Retinal pigment epithelial cell (primary cell): ENCODE data around the gene ZNF500.

ENCODE experiments used
- DNase-seq: peaks from one replicate; pipeline ENCODE4 v3.0.0-alpha.2; 2010; ENCODE audit warnings: low read depth
- H3K4me3 ChIP-seq: 2 replicates; pipeline ENCODE4 v1.5.1; 2011; ENCODE audit warnings: mild to moderate bottlenecking, low read length, control low read depth, moderate library complexity
- TF ChIP-seq, protein P1 (sequence below): conservative IDR thresholded peaks from 2 replicates; pipeline ENCODE4 v1.5.1; 2011; ENCODE audit warnings: low read depth, low read length, control low read depth, inconsistent platforms

Gene ZNF500

GRCh38 chr16:4806280-4806679 is 39.3 kb upstream of the ZNF500 start:
- TF ChIP-seq, protein P1, sequence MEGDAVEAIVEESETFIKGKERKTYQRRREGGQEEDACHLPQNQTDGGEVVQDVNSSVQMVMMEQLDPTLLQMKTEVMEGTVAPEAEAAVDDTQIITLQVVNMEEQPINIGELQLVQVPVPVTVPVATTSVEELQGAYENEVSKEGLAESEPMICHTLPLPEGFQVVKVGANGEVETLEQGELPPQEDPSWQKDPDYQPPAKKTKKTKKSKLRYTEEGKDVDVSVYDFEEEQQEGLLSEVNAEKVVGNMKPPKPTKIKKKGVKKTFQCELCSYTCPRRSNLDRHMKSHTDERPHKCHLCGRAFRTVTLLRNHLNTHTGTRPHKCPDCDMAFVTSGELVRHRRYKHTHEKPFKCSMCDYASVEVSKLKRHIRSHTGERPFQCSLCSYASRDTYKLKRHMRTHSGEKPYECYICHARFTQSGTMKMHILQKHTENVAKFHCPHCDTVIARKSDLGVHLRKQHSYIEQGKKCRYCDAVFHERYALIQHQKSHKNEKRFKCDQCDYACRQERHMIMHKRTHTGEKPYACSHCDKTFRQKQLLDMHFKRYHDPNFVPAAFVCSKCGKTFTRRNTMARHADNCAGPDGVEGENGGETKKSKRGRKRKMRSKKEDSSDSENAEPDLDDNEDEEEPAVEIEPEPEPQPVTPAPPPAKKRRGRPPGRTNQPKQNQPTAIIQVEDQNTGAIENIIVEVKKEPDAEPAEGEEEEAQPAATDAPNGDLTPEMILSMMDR, result no peak
- DNase-seq, result no peak

GRCh38 chr16:4805231-4805630 is 38.3 kb upstream of the ZNF500 start:
- TF ChIP-seq, protein P1, result no peak
- no peak for DNase-seq
- no peak overlapping the region for H3K4me3 ChIP-seq

More at GRCh38 chr16:4806280-4806679, 39.3 kb upstream of the ZNF500 start:
- H3K4me3 ChIP-seq, result no peak overlapping the region

GRCh38 chr16:4803898-4804762 is 37.2 kb upstream of the ZNF500 start:
- TF ChIP-seq, protein P1, result no peak
- H3K4me3 ChIP-seq, result no peak overlapping the region

GRCh38 chr16:4803401-4803844 is 36.5 kb upstream of the ZNF500 start:
- no peak for DNase-seq
- TF ChIP-seq, protein P1, result no peak
- H3K4me3 ChIP-seq, result peak overlapping the region; percentile 66

More at GRCh38 chr16:4803898-4804762, 37.2 kb upstream of the ZNF500 start:
- DNase-seq, result no peak

DNA sequence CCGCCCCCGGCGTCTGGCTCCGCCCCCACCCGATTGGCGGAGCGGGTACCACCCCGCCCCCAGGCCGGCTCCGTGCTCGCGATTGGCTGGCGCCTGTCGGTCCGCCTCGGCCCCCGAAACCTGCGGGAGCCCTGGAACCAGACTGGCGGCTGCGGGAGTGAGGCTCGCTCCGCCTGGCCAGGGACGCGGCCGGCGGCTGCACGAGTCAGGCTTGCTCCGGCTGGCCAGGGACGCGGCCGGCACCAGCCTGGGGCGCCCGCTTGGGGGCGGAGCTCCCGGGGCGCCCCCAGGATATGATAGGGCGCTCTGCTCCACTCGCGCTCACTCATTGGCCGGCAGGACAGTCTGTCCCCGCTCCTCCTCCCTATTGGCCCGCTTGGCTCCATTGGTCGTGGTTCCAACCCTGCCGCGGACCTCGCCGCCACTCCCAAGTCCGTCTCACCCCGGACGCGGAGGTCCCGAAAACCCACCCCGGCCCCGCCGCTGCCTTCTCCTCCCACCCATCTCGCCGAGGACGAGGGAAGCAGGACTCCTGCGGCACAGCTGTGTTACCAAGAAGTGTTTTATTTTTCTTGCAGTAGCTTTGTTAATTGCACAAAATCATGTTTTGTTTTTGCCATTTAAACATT is 35.8 kb upstream of the ZNF500 start:
- TF ChIP-seq, protein P1, result no peak
- DNase-seq, result peak; percentile 68
- peak overlapping the region; percentile 66 for H3K4me3 ChIP-seq

DNA sequence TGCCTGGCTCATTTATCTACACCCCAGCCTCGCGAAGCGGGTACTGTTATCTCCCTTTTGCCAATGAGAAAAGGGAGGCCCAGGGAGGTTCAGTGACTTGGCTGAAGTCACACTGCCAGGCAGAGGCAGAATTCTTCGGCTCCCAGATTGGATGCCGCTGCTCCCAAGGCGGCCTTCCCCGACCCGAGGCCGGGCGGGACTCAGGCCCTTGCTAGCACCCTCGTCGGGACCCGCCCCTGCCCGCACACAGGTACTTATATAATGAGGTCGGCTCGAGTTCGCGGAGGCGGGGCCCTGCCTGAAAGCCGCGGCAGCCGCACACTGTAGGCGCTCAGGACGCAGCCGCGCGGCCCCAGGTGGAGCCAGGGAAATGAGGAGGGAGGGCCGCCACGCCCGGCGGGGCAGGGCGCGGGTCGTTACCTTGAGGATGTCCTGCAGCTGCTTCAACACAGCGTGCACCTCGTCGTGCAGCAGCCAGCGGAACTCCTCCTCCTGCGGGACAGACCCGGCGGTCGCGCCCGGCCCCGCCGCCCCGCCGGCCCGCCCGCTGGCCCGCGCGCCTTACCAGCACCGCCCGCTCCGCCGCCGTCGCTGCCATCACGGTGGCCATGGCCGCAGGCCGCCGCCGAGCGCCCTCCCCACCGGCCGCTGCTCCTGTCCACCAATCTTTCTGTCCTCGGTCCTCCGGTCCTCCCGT is 35.1 kb upstream of the ZNF500 start, which contains the start of gene ROGDI:
ROGDI (minus strand) TSS at position 672 of the 697 bp plus-strand sequence; CDS start at position 610, 62 bp downstream.
- DNase-seq, result no peak
- peak within 1 kb of the TSS; percentile 66 for H3K4me3 ChIP-seq
- TF ChIP-seq, protein P1, result no peak
